ENCODE data around the gene RNF151. TPM values are rescaled to one million over a fixed set of nuclear protein-coding genes. Genes with fewer than 3 reads are reported as not detected.

The RNF151 gene
- total and polyA plus RNA-seq, 2 donors (not counting 1 experiment from before 2014, with no cell fraction given): not detected

DNA sequence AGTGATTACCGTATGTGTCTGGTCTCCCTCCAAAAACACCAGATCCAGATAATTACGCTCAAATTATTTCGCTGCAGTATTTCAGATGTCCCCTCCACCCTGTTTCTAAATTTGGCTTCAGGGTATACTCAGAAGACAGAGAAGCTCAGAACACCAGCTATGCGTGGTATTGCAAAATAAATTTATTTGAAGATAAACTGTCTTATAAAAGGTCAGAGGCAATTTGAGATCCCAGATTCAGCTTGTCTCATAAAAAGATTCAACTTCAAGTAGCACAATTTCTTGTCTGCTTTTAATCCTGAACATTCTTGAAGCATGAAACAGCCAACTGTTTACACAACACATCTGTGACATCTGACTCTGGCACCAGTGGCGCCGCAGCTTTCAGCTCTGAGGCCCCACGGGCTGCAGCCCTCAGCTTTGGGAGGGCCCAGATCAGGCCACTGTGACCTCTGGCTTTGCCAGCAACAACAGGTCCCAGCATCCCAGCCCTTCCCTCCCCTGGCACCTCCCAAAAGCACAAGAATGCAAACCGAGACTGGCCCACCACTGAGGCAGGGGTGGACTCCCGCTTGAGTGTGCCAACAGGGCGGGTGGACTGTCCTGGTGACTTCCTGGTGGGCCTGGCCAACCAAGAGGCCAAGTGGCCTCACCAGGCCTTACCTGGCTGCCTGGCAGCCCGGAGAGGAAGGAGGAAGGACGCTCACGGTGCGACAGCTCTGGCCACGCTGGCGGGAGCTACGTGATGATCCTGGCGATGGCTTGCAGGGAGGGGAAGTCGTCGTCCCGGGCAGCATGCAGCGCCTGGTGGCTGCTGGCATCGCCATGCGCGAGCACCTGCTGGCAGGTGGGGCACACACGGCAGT, 31.1 kb downstream of the RNF151 start:
- Histone ChIP-seq H3K9ac (ENCODE audit: insufficient read depth, low read length) (no peak overlapping the region), H3K9me3 (ENCODE audit: control insufficient read depth, insufficient read depth, low read depth, low read length) (no peaks in the 10 kb centered on the region), H3K27me3 (ENCODE audit: control insufficient read depth, insufficient read depth, low read length) (no peaks in the 10 kb centered on the region), H3K27ac (ENCODE audit: insufficient read depth, low read length) (peak overlapping the region; percentile 57), H4K20me1 (ENCODE audit: control insufficient read depth, extremely low read depth, insufficient read depth, low read length) (no peaks in the 10 kb centered on the region), H2AFZ (ENCODE audit: low read length) (no peak overlapping the region), H3K79me2 (ENCODE audit: control insufficient read depth, insufficient read depth, low read length) (peaks cover 4% of the 10 kb centered on the region), H3K36me3 (ENCODE audit: control insufficient read depth, insufficient read depth, low read length) (peaks cover 35% of the 10 kb centered on the region), H3K4me2 (ENCODE audit: extremely low read depth, insufficient read depth, low read length) (no peak overlapping the region), H3K4me3 (replicated peaks in 1 of 4; ENCODE audit: control extremely low read depth in 1 of 4, insufficient read depth in 1 of 4, low read depth in 3 of 4, low read length in 4 of 4) (no peak overlapping the region), H3K4me1 (ENCODE audit: control insufficient read depth, extremely low read depth, insufficient read depth, low read length) (peaks cover 8% of the 10 kb centered on the region)
- TF ChIP-seq, protein P1, sequence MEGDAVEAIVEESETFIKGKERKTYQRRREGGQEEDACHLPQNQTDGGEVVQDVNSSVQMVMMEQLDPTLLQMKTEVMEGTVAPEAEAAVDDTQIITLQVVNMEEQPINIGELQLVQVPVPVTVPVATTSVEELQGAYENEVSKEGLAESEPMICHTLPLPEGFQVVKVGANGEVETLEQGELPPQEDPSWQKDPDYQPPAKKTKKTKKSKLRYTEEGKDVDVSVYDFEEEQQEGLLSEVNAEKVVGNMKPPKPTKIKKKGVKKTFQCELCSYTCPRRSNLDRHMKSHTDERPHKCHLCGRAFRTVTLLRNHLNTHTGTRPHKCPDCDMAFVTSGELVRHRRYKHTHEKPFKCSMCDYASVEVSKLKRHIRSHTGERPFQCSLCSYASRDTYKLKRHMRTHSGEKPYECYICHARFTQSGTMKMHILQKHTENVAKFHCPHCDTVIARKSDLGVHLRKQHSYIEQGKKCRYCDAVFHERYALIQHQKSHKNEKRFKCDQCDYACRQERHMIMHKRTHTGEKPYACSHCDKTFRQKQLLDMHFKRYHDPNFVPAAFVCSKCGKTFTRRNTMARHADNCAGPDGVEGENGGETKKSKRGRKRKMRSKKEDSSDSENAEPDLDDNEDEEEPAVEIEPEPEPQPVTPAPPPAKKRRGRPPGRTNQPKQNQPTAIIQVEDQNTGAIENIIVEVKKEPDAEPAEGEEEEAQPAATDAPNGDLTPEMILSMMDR (conservative IDR thresholded peaks at IDR 0.05 in 1 of 2, IDR thresholded peaks at IDR 0.05 in 1 of 2; ENCODE audit: low read depth in 1 of 2, low read length in 2 of 2): no peak
- TF ChIP-seq EZH2 (IDR thresholded peaks at IDR 0.05; ENCODE audit: low read length, missing control alignments): no peak
- peak in 1 of 2 donors; percentile 89 for DNase-seq (ENCODE audit: low read depth in 2 of 2)

DNA sequence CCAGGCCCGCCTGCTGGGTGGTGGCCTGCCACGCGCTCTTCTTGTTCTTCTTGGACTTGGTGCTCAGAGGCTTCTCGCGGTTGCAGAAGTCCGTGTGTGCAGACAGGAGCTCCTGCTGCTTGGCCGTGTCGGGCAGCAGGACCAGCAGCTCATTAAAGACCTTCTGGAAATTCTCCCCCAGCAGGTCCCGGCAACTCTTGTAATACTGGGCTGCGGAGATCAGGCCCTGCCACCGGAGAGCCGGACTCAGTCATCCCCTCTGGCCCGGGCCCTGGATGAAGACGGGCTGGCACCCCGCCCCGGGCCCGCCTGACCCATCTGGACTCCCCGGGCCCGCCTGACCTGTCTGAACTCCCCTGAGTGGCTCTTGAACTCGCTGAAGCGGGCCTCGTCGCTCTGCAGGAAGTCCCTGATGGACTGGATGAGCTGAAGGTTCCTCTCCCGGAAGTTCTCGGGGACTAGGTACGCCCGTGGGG, 31.7 kb downstream of the RNF151 start:
- Histone ChIP-seq H4K20me1 (ENCODE audit: control insufficient read depth, extremely low read depth, insufficient read depth, low read length) (no peaks in the 10 kb centered on the region), H3K9me3 (ENCODE audit: control insufficient read depth, insufficient read depth, low read depth, low read length) (no peaks in the 10 kb centered on the region), H3K27ac (ENCODE audit: insufficient read depth, low read length) (peak overlapping the region; percentile 26), H3K27me3 (ENCODE audit: control insufficient read depth, insufficient read depth, low read length) (no peaks in the 10 kb centered on the region), H3K36me3 (ENCODE audit: control insufficient read depth, insufficient read depth, low read length) (peaks cover 41% of the 10 kb centered on the region), H3K4me2 (ENCODE audit: extremely low read depth, insufficient read depth, low read length) (no peak overlapping the region), H3K4me3 (replicated peaks in 1 of 4; ENCODE audit: control extremely low read depth in 1 of 4, insufficient read depth in 1 of 4, low read depth in 3 of 4, low read length in 4 of 4) (no peak overlapping the region), H2AFZ (ENCODE audit: low read length) (no peak overlapping the region), H3K79me2 (ENCODE audit: control insufficient read depth, insufficient read depth, low read length) (peaks cover 9% of the 10 kb centered on the region), H3K4me1 (ENCODE audit: control insufficient read depth, extremely low read depth, insufficient read depth, low read length) (peaks cover 8% of the 10 kb centered on the region), H3K9ac (ENCODE audit: insufficient read depth, low read length) (no peak overlapping the region)
- no peak for DNase-seq (ENCODE audit: low read depth in 2 of 2)
- TF ChIP-seq EZH2 (IDR thresholded peaks at IDR 0.05; ENCODE audit: low read length, missing control alignments): no peak
- TF ChIP-seq, protein P1 (conservative IDR thresholded peaks at IDR 0.05 in 1 of 2, IDR thresholded peaks at IDR 0.05 in 1 of 2; ENCODE audit: low read depth in 1 of 2, low read length in 2 of 2): no peak

DNA sequence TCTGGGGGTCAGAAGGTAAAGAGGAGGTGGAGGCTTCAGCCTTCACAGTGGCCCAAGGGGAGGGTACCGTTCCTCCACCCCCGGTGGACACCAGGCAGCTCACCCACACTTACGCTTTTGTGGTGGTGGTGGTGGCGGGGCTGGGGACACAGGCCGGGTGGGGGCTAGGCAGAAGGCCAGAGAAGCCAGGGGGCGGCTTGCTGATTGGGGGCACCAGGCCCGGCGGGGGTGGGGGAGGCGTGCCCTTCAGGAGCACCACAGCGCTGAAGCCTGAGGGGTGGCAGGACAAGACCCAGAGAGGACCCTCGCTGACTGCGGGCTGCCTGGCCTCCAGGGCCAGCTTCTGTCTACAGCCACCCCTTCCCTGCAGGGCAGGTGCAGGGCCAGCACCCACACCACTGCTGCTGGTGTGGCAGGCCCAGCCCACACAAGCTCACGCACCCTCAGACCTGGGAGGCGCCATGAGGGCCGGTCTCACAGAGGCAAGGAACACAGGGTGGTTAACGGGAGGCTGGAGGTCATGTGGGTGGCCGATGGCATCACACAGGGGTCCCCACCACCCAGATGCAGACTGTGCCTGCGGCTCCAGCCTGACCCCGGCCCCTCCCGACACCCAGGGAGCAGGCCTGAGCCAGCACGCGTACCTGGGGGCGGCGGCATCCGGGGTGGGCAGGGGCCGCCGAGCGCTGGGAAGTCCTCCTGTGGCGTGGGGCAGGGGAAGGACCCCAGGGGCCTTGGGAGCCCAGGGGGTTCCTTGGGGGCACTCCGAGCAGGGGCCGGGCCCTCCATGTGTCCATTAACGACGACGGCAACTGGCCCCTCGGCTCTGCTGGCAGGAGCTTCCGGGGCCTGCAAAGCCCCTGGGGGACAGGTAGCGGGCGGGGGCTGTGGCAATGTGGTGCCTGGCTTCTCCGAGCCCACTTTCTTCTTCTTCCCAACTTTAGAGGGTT, 32.5 kb downstream of the RNF151 start:
- no peak overlapping the region for H2AFZ ChIP-seq (ENCODE audit: low read length)
- no peak for DNase-seq (ENCODE audit: low read depth in 2 of 2)
- H3K27me3 ChIP-seq (ENCODE audit: control insufficient read depth, insufficient read depth, low read length): no peaks in the 10 kb centered on the region
- no peaks in the 10 kb centered on the region for H4K20me1 ChIP-seq (ENCODE audit: control insufficient read depth, extremely low read depth, insufficient read depth, low read length)
- H3K79me2 ChIP-seq (ENCODE audit: control insufficient read depth, insufficient read depth, low read length): peaks cover 15% of the 10 kb centered on the region
- H3K27ac ChIP-seq (ENCODE audit: insufficient read depth, low read length): no peak overlapping the region
- H3K4me1 ChIP-seq (ENCODE audit: control insufficient read depth, extremely low read depth, insufficient read depth, low read length): peaks cover 8% of the 10 kb centered on the region
- peaks cover 42% of the 10 kb centered on the region for H3K36me3 ChIP-seq (ENCODE audit: control insufficient read depth, insufficient read depth, low read length)
- TF ChIP-seq EZH2 (IDR thresholded peaks at IDR 0.05; ENCODE audit: low read length, missing control alignments): no peak
- TF ChIP-seq, protein P1 (conservative IDR thresholded peaks at IDR 0.05 in 1 of 2, IDR thresholded peaks at IDR 0.05 in 1 of 2; ENCODE audit: low read depth in 1 of 2, low read length in 2 of 2): no peak
- H3K4me2 ChIP-seq (ENCODE audit: extremely low read depth, insufficient read depth, low read length): no peak overlapping the region
- no peak overlapping the region for H3K4me3 ChIP-seq (replicated peaks in 1 of 4; ENCODE audit: control extremely low read depth in 1 of 4, insufficient read depth in 1 of 4, low read depth in 3 of 4, low read length in 4 of 4)
- H3K9ac ChIP-seq (ENCODE audit: insufficient read depth, low read length): no peak overlapping the region
- no peaks in the 10 kb centered on the region for H3K9me3 ChIP-seq (ENCODE audit: control insufficient read depth, insufficient read depth, low read depth, low read length)
